ENCODE results near the gene PPA1. TPM values are rescaled to one million over a fixed set of nuclear protein-coding genes. Genes with fewer than 3 reads are reported as not detected.
"Not testable (repeated sequence)": the region's sequence is repeated elsewhere in the genome, so short reads cannot be mapped to it uniquely, and the experiment has no call there.

Gene PPA1
- total RNA-seq, 2 experiments from 2014 or later, result 155 to 158 TPM

DNA sequence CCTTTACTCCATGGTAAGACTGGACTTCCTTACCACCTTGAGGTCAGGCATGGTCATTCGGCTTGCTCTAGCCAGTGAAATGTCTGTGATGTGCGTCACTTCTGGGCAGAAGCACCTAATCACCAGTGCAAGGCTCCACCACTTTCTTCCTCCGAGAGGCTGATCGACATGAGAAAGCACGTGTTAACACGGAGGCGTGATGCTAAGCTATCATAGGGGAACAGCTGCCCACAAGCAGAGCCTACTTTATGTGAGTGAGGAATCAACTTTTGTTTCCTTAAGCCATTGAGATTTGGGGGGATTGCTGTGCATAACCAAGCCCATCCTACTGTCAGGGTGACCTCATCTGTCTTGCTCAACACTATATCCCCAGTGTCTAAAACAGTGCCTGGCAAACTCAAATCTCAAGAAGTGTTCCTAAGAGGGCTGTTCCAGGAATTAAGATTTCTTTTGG, 39.8 kb downstream of the PPA1 start:
- H3K27ac Mint-ChIP-seq, result no peak overlapping the region
- H3K4me1 Mint-ChIP-seq, result peaks cover 26% of the 10 kb centered on the region
- no peaks in the 10 kb centered on the region for H3K9me3 Mint-ChIP-seq
- peaks cover 15% of the 10 kb centered on the region for H3K36me3 Mint-ChIP-seq (ENCODE audit: low read depth)
- no peak overlapping the region for H3K4me3 Mint-ChIP-seq
- no peaks in the 10 kb centered on the region for H3K27me3 Mint-ChIP-seq
- ChIA-PET POLR2A (no interaction called here), CTCF (interaction anchor here (1.0 to 4.3 kb wide), 4 partner anchors 28 to 171 kb away, joined by 3 to 16 read pairs (median 4); partner anchors contain the start of gene TYSND1)
- DNase-seq, result no peak

DNA sequence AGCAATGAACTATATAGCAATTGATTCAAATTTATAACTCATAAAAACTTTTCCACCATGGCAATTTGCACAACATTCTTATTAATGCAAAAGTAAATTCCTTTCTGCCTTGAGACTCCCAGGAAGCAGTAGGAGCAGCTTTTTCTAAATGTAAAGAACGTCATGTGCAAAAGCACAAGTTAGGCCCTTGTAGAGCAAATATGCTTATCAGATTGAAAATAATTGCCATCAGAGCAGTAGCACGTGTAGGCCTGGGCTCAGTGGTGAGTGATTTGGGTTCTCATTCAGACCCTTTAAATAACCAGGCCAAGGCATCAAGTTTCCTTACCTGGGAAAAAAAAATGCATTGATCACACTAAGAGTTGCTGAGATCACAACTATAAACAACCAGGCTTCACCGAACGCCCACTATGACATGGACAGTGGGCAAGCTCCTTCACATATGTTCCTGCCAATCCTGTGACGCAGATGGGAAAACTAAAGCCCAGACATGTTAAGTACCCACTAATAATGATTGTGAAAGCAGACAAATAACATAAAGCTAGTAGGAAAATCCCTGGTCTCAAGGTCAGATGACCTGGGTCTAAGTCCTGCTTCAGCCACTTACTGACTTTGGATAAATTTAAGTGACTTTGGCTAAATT, 40.8 kb downstream of the PPA1 start:
- no peak for DNase-seq
- CTCF ChIA-PET, result interaction anchor here (1.2 to 4.3 kb wide), 3 partner anchors 29 to 80 kb away, joined by 4 to 16 read pairs (median 5); partner anchors contain the start of gene TYSND1
- H3K36me3 Mint-ChIP-seq (ENCODE audit: low read depth), result peaks cover 5% of the 10 kb centered on the region
- peaks cover 18% of the 10 kb centered on the region for H3K4me1 Mint-ChIP-seq
- H3K27me3 Mint-ChIP-seq, result no peaks in the 10 kb centered on the region
- POLR2A ChIA-PET, result interaction anchor here (1.0 kb wide), 1 partner anchor 25 kb away, joined by 4 read pairs; no protein-coding TSS in a partner anchor
- no peak overlapping the region for H3K4me3 Mint-ChIP-seq
- H3K27ac Mint-ChIP-seq, result no peak overlapping the region
- no peaks in the 10 kb centered on the region for H3K9me3 Mint-ChIP-seq

DNA sequence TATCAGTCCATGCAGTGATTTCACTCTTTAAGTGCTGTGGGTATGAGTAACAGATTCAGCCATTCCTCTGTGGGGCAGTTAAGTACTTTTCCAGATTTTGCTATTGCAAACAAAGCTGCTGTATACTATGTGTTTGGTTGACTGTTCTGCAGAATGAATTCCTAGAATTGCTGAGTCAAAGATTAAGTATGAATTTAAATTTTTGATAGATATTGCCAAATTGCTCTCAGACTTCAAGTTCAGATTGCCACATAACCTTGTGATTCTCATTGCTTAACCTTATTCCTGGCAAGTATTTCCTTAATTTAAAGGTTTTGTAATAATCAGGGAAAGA, 41.3 kb downstream of the PPA1 start:
- Mint-ChIP-seq H3K4me1 (peaks cover 13% of the 10 kb centered on the region), H3K9me3 (no peaks in the 10 kb centered on the region)
- CTCF ChIA-PET, result interaction anchor here (1.2 to 4.3 kb wide), 2 partner anchors 45 to 81 kb away, joined by 5 to 16 read pairs; partner anchors contain the start of gene TYSND1

DNA sequence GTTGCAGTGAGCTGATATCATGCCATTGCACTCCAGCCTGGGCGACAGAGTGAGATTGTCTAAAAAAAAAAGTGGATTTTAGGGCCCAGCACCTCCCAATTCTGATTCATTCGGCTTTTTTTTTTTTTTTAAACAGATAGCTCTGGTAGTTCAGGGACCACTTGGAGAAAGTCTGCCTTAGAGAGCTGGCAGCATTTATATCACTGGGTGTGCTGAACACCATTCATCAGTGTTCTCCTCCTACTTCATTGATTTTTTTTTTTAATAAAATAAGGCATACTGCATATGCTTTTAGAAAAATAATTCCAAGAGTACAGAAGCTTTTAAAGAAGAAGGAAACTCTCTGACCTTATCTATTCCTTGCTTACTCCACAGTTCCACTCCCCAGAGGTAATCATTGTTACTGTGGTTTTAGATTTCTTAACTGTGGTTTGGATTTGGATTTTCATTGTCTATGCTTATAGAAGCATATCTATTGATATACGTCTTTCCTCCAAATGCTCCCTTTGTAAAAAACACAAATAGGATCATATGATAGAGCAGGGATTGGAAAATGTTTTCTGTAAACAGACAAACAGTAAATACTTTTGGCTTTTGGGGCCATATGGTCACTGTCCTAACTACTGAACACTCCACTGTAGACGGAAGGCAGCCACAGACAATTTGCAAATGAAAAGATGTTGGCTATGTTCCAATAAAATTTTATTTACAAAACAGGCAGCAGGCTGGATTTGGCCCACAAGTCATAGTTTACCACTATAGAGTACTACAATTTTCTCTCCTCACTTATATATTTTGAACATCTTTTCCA, 41.9 kb downstream of the PPA1 start:
- no peaks in the 10 kb centered on the region for H3K9me3 Mint-ChIP-seq
- peaks cover 12% of the 10 kb centered on the region for H3K4me1 Mint-ChIP-seq
- no peak for DNase-seq
- no peak overlapping the region for H3K4me3 Mint-ChIP-seq
- no peaks in the 10 kb centered on the region for H3K36me3 Mint-ChIP-seq (ENCODE audit: low read depth)
- ChIA-PET CTCF (interaction anchor here (0.7 to 1.3 kb wide), 2 partner anchors 45 to 156 kb away, joined by 3 to 8 read pairs; partner anchors contain the start of gene TYSND1), POLR2A (no interaction called here)
- H3K27ac Mint-ChIP-seq, result no peak overlapping the region
- no peaks in the 10 kb centered on the region for H3K27me3 Mint-ChIP-seq

More for the DNA sequence above, 41.3 kb downstream of the PPA1 start:
- peaks cover 3% of the 10 kb centered on the region for H3K36me3 Mint-ChIP-seq (ENCODE audit: low read depth)
- POLR2A ChIA-PET, result interaction anchor here (1.0 kb wide), 1 partner anchor 25 kb away, joined by 4 read pairs; no protein-coding TSS in a partner anchor
- no peak for DNase-seq
- no peak overlapping the region for H3K4me3 Mint-ChIP-seq
- no peak overlapping the region for H3K27ac Mint-ChIP-seq
- H3K27me3 Mint-ChIP-seq, result no peaks in the 10 kb centered on the region

DNA sequence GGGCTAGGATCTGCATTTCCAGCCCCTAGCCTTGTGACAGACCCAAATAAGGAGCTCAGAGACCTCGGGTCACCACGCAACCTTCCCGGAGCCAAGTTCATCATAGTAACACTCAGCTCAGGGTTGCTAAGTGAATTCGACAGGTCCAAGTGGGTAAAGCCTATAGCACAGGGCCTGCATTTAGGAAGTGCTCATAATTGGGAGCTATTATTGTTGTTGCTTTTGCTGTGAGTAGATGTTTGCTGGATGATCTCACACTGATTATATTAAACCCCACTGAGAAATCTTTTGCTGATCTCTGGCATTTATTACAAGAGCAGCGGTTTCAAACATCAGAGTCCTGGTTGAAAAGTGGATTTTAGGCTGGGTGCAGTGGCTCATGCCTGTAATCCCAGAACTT, 42.6 kb downstream of the PPA1 start:
- H3K4me1 Mint-ChIP-seq, result peaks cover 13% of the 10 kb centered on the region
- H3K9me3 Mint-ChIP-seq, result no peaks in the 10 kb centered on the region
- CTCF ChIA-PET, result interaction anchor here (0.9 to 1.3 kb wide), 2 partner anchors 10 to 44 kb away, joined by 4 to 8 read pairs; partner anchors contain the start of gene TYSND1
- no peak overlapping the region for H3K27ac Mint-ChIP-seq
- H3K27me3 Mint-ChIP-seq, result peaks cover 3% of the 10 kb centered on the region
- H3K4me3 Mint-ChIP-seq, result no peak overlapping the region
- POLR2A ChIA-PET, result no interaction called here
- no peak for DNase-seq
- H3K36me3 Mint-ChIP-seq (ENCODE audit: low read depth), result no peaks in the 10 kb centered on the region

DNA sequence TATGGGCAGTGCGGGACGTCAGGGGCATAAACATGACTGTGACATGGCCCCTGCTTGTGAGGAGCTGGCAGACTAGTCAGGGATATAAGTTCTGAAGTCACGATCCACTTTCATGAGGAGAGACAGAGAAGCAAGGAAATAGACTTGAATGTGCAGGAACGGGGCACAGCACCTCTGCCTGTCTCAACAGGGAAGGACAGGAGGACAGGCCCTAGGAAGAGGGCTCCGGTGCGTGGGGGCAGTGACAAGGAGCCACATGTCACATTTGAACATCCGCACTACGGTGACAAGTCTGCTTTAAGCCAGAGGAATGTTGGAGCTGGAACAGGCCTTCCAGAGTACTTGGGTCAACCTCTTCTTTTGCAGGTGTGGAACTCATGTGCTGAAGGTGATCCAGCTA, 43.1 kb downstream of the PPA1 start:
- Mint-ChIP-seq H3K36me3 (ENCODE audit: low read depth) (no peaks in the 10 kb centered on the region), H3K9me3 (no peaks in the 10 kb centered on the region), H3K4me3 (no peak overlapping the region), H3K27ac (no peak overlapping the region), H3K27me3 (peaks cover 5% of the 10 kb centered on the region), H3K4me1 (peaks cover 13% of the 10 kb centered on the region)
- no peak for DNase-seq
- CTCF ChIA-PET, result interaction anchor here (0.9 to 1.3 kb wide), 2 partner anchors 10 to 44 kb away, joined by 4 to 8 read pairs; partner anchors contain the start of gene TYSND1
- POLR2A ChIA-PET, result no interaction called here

DNA sequence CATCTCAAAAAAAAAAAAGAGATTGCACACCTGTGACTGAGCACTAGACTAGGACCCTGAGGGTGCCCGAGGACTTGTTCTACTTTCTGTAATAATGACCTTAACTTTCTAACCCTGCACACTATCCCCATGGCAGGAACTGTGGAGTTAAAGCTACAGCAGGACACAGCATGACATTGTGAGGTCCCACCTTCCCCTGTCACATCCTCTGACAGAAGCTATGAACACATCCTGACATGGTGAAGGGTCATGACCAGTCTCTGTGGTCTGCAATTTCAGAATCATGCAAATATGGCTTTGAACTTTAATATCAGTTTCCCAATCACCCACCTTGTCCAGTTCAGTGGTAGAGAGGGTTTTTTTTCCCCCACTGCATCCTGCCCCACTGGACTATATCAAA, 44.5 kb downstream of the PPA1 start:
- Mint-ChIP-seq H3K4me3 (no peak overlapping the region), H3K4me1 (peaks cover 13% of the 10 kb centered on the region), H3K27me3 (peaks cover 10% of the 10 kb centered on the region), H3K27ac (no peak overlapping the region), H3K36me3 (ENCODE audit: low read depth) (no peaks in the 10 kb centered on the region), H3K9me3 (no peaks in the 10 kb centered on the region)
- ChIA-PET CTCF (no interaction called here), POLR2A (no interaction called here)
- DNase-seq, result no peak

DNA sequence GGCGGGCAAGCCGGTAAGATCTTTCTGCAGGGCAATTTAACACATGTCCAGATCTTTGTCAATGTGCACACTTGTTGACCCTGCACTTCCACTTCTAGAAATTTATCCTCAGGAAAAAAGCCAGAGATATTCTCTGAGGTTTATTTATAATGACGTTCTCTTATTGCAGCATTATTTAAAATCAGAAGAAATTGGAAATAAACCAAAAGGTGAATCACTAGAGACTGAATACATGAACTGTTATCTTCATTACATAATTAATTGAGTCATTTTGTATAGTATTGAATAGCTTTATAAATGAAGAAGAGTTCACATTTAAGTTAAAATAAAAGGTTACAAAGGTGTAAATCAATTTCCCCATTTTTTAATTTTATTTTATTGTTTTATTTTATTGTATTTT, 46.7 kb downstream of the PPA1 start:
- no peaks in the 10 kb centered on the region for H3K36me3 Mint-ChIP-seq (ENCODE audit: low read depth)
- peaks cover 19% of the 10 kb centered on the region for H3K27me3 Mint-ChIP-seq
- peaks cover 5% of the 10 kb centered on the region for H3K4me1 Mint-ChIP-seq
- ChIA-PET POLR2A (no interaction called here), CTCF (no interaction called here)
- H3K27ac Mint-ChIP-seq, result no peak overlapping the region
- DNase-seq, result no peak
- no peaks in the 10 kb centered on the region for H3K9me3 Mint-ChIP-seq
- no peak overlapping the region for H3K4me3 Mint-ChIP-seq

DNA sequence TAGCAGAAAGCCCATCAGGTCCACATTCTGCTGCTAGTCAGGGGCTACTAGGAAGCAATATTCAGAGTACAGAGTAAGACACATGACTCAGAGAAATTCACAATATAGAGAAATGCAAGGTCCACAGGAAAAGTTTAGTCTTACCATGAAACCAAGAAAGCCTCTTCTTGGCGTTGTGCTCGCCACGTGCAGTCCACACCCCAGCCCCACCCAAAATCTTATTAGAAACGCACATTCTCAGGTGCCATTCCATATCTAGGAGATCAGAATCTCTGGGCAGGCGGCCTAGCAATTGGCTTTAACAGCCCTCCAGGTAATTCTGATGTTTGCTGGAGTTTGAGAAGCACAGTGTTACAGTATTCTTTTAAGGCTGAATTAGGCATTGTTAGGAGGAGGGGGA, 47.1 kb downstream of the PPA1 start:
- CTCF ChIA-PET, result no interaction called here
- Mint-ChIP-seq H3K9me3 (no peaks in the 10 kb centered on the region), H3K36me3 (ENCODE audit: low read depth) (no peaks in the 10 kb centered on the region), H3K4me3 (no peak overlapping the region), H3K4me1 (peaks cover 3% of the 10 kb centered on the region), H3K27me3 (peaks cover 19% of the 10 kb centered on the region), H3K27ac (no peak overlapping the region)
- POLR2A ChIA-PET, result no interaction called here
- no peak for DNase-seq

DNA sequence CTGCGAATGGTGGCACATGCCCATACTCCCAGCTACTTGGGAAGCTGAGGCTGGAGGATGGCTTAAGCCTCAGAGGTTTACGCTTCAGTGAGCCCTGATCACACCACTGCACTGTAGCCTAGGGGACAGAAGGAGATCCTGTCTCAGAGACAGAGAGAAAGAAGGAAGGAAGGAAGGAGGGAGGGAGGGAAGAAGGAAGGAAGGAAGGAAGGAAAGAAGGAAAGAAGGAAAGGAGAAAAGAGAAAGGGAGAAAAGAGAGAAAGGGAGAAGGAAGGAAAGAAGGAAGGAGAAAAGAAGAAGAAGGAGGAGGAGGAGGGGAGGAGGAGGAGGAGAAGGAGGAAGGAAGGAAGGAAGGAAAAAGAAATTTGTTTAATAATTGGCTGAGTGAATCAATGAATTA, 49.9 kb downstream of the PPA1 start:
- H3K9me3 Mint-ChIP-seq, result no peaks in the 10 kb centered on the region
- DNase-seq, result no peak
- CTCF ChIA-PET, result interaction anchor here (1.3 kb wide), 1 partner anchor 39 kb away, joined by 4 read pairs; no protein-coding TSS in a partner anchor
- no peak overlapping the region for H3K27ac Mint-ChIP-seq
- H3K36me3 Mint-ChIP-seq (ENCODE audit: low read depth), result no peaks in the 10 kb centered on the region
- no peak overlapping the region for H3K4me3 Mint-ChIP-seq
- H3K27me3 Mint-ChIP-seq, result peaks cover 32% of the 10 kb centered on the region
- H3K4me1 Mint-ChIP-seq, result peaks cover 3% of the 10 kb centered on the region
- POLR2A ChIA-PET, result no interaction called here

DNA sequence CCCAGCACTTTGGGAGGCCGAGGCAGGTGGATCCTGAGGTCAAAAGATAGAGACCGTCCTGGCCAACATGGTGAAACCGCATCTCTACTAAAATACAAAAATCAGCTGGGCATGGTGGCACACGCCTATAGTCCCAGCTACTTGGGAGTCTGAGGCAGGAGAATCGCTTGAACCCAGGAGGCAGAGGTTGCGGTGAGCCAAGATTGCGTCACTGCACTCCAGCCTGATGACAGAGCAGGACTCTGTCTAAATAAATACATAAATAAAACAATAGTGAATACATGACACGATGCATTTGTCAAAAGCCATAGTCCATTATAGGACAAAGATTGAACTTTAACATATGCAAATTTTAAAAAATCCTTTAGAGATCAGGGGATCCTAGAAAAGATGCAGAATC, 54.0 kb downstream of the PPA1 start:
- DNase-seq, POLR2A ChIA-PET, CTCF ChIA-PET: not testable (repeated sequence)

DNA sequence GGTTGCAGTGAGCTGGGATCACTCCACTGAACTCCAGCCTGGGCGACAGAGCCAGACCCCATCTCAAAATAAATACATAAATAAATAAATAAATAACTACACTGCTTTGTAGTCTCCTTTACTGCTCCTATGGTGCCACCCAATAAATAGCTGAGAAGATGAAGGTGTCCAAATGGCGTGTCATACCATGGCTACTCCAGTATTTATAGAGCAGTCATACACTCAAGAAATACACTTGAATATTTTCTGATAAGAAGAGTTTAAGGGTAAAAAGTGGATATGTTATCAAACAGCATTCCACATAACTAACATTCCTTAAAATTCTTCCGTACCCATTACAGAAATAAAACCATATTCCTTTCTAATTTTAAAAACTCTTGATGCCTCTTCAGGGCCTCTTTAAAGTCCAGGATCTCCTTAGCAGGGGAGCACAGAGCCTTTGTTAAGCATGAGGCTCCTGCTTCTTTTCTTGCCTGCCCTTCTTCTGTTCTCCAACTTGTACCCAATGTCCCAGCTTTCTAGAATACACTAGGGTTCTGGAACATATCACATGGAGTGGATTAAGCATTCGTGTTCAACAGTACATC, 55.0 kb downstream of the PPA1 start:
- H3K36me3 Mint-ChIP-seq (ENCODE audit: low read depth), result no peaks in the 10 kb centered on the region
- DNase-seq, result no peak
- ChIA-PET CTCF (interaction anchor here (2.2 kb wide), 1 partner anchor 31 kb away, joined by 10 read pairs; the partner anchor contains the start of gene TYSND1), POLR2A (interaction anchor here (1.0 kb wide), 2 partner anchors 22 to 33 kb away, joined by 3 read pairs; no protein-coding TSS in a partner anchor)
- no peak overlapping the region for H3K27ac Mint-ChIP-seq
- H3K4me3 Mint-ChIP-seq, result no peak overlapping the region
- no peaks in the 10 kb centered on the region for H3K9me3 Mint-ChIP-seq
- H3K4me1 Mint-ChIP-seq, result peaks cover 19% of the 10 kb centered on the region
- peaks cover 20% of the 10 kb centered on the region for H3K27me3 Mint-ChIP-seq

More for the DNA sequence above, 54.0 kb downstream of the PPA1 start:
- H3K4me3 Mint-ChIP-seq; H3K36me3 Mint-ChIP-seq (ENCODE audit: low read depth); H3K27ac Mint-ChIP-seq; H3K9me3 Mint-ChIP-seq: not testable (repeated sequence)
- peaks cover 25% of the 10 kb centered on the region for H3K27me3 Mint-ChIP-seq
- H3K4me1 Mint-ChIP-seq, result peaks cover 13% of the 10 kb centered on the region

DNA sequence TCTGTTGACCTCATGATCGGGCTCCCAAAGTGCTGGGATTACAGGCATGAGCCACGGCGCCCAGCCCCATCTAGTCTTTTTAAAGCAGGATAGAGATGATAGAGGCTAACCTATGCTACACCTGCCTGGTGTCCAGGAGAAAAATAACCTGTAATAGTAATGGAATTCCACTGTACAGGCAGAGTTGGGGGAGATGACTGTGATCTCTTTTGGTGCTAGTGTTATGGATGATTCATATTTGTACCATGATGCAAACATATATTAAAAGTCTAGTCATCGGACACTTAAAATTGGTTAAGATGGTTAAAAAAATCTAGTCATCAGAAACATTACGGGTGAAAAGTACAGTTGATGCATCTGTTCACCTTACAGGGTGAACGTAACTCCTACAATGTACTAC, 56.8 kb downstream of the PPA1 start:
- ChIA-PET POLR2A (interaction anchor here (1.0 to 1.4 kb wide), 2 partner anchors 15 to 55 kb away, joined by 3 read pairs; no protein-coding TSS in a partner anchor), CTCF (interaction anchor here (2.2 to 2.3 kb wide), 2 partner anchors 30 kb away, joined by 10 to 26 read pairs; partner anchors contain the start of gene TYSND1)
- no peak overlapping the region for H3K4me3 Mint-ChIP-seq

More for the DNA sequence above, 56.8 kb downstream of the PPA1 start:
- no peaks in the 10 kb centered on the region for H3K9me3 Mint-ChIP-seq
- H3K27me3 Mint-ChIP-seq, result peaks cover 14% of the 10 kb centered on the region
- DNase-seq, result no peak
- H3K4me1 Mint-ChIP-seq, result peaks cover 29% of the 10 kb centered on the region
- H3K36me3 Mint-ChIP-seq (ENCODE audit: low read depth), result no peaks in the 10 kb centered on the region
- no peak overlapping the region for H3K27ac Mint-ChIP-seq
